Measurements from ENCODE around the gene C12orf42.

Gene C12orf42

GRCh38 chr12:103268831-103269514 is 226.8 kb downstream of the C12orf42 start:
- no peak for DNase-seq (ENCODE audit: low read depth)
- H3K4me3 ChIP-seq (ENCODE audit: low read length): no peak overlapping the region
- TF ChIP-seq CTCF (conservative IDR thresholded peaks at IDR 0.05; ENCODE audit: low read depth, low read length): no peak

- H3K4me3 ChIP-seq (ENCODE audit: low read length): no peak overlapping the region
- TF ChIP-seq CTCF (conservative IDR thresholded peaks at IDR 0.05; ENCODE audit: low read depth, low read length): no peak
- no peak for DNase-seq (ENCODE audit: low read depth)
Observed at GRCh38 chr12:103257763-103258162, 238.0 kb downstream of the C12orf42 start.

Data from retinal pigment epithelial cell (primary cell).